Measurements from ENCODE around the gene HDLBP. TPM values are rescaled to one million over a fixed set of nuclear protein-coding genes. Genes with fewer than 3 reads are reported as not detected.
A peak's percentile ranks its signal among the peaks of the same experiment; 100 is the strongest.

Gene HDLBP
- total RNA-seq, 1 experiment from 2014 or later, result 350 TPM

GRCh38 chr2:241350878-241351639 lies 35.6 kb upstream of the HDLBP start:
- ChIA-PET POLR2A (interaction anchor here (1.0 kb wide), 1 partner anchor 36 kb away, joined by 7 read pairs; the partner anchor contains the start of genes HDLBP and SEPTIN2), CTCF (interaction anchor here (1.3 kb wide), 1 partner anchor 41 kb away, joined by 6 read pairs; no protein-coding TSS in a partner anchor)
- Histone ChIP-seq H3K9me3 (no peaks in the 10 kb centered on the region), H3K4me1 (peaks cover 36% of the 10 kb centered on the region), H3K4me3 (ENCODE audit: low read depth, low read length) (no peak overlapping the region), H3K27me3 (replicated peaks; ENCODE audit: control insufficient read depth, insufficient read depth, low read length) (no peaks in the 10 kb centered on the region), H3K36me3 (ENCODE audit: control insufficient read depth, insufficient read depth, low read length) (no peaks in the 10 kb centered on the region)
- TF ChIP-seq CTCF (IDR thresholded peaks at IDR 0.05; ENCODE audit: insufficient read depth in 1 of 2, low read depth in 1 of 2, low read length in 1 of 2, severe bottlenecking in 1 of 2, unreplicated experiment in 1 of 2), result no peak
- intact Hi-C loops (cut with micrococcal nuclease; ENCODE audit: unreplicated experiment), result loop anchor here (1.0 kb wide), 1 partner anchor 41 kb away; no protein-coding TSS in a partner anchor
- Mint-ChIP-seq H3K36me3 (ENCODE audit: insufficient read depth, unreplicated experiment) (peaks cover 52% of the 10 kb centered on the region), H3K4me3 (ENCODE audit: unreplicated experiment) (peak overlapping the region; percentile 63), H3K4me1 (ENCODE audit: low read depth, unreplicated experiment) (peaks cover 12% of the 10 kb centered on the region), H3K27ac (ENCODE audit: unreplicated experiment) (peak overlapping the region; percentile 79), H3K9me3 (ENCODE audit: unreplicated experiment) (no peaks in the 10 kb centered on the region), H3K27me3 (ENCODE audit: insufficient read depth, unreplicated experiment) (no peaks in the 10 kb centered on the region)
- DNase-seq, result peak; percentile 46
- BruUV-seq (replicated peaks), result no TSS peak

GRCh38 chr2:241350530-241350877 lies 35.0 kb upstream of the HDLBP start:
- Mint-ChIP-seq H3K27me3 (ENCODE audit: insufficient read depth, unreplicated experiment) (no peaks in the 10 kb centered on the region), H3K4me3 (ENCODE audit: unreplicated experiment) (peak overlapping the region; percentile 63), H3K36me3 (ENCODE audit: insufficient read depth, unreplicated experiment) (peaks cover 57% of the 10 kb centered on the region), H3K4me1 (ENCODE audit: low read depth, unreplicated experiment) (peaks cover 12% of the 10 kb centered on the region), H3K9me3 (ENCODE audit: unreplicated experiment) (no peaks in the 10 kb centered on the region), H3K27ac (ENCODE audit: unreplicated experiment) (peak overlapping the region; percentile 79)
- H3K9me3 ChIP-seq, result no peaks in the 10 kb centered on the region
- ChIA-PET CTCF (interaction anchor here (1.3 kb wide), 1 partner anchor 41 kb away, joined by 6 read pairs; no protein-coding TSS in a partner anchor), POLR2A (interaction anchor here (1.0 kb wide), 1 partner anchor 35 kb away, joined by 7 read pairs; the partner anchor contains the start of genes HDLBP and SEPTIN2)
- H3K36me3 ChIP-seq (ENCODE audit: control insufficient read depth, insufficient read depth, low read length), result no peaks in the 10 kb centered on the region
- no TSS peak for BruUV-seq (replicated peaks)
- H3K27me3 ChIP-seq (replicated peaks; ENCODE audit: control insufficient read depth, insufficient read depth, low read length), result no peaks in the 10 kb centered on the region
- peaks cover 36% of the 10 kb centered on the region for H3K4me1 ChIP-seq
- no peak overlapping the region for H3K4me3 ChIP-seq (ENCODE audit: low read depth, low read length)
- intact Hi-C loops (cut with micrococcal nuclease; ENCODE audit: unreplicated experiment), result no loop called here
- TF ChIP-seq CTCF (IDR thresholded peaks at IDR 0.05; ENCODE audit: insufficient read depth in 1 of 2, low read depth in 1 of 2, low read length in 1 of 2, severe bottlenecking in 1 of 2, unreplicated experiment in 1 of 2), result no peak
- no peak for DNase-seq

- ChIA-PET CTCF (no interaction called here), POLR2A (no interaction called here)
- H3K9me3 ChIP-seq, result no peaks in the 10 kb centered on the region
- peaks cover 60% of the 10 kb centered on the region for H3K36me3 Mint-ChIP-seq (ENCODE audit: insufficient read depth, unreplicated experiment)
- no peak overlapping the region for H3K4me3 ChIP-seq (ENCODE audit: low read depth, low read length)
- no peak for DNase-seq
- BruUV-seq (replicated peaks), result no TSS peak
- no peaks in the 10 kb centered on the region for H3K27me3 ChIP-seq (replicated peaks; ENCODE audit: control insufficient read depth, insufficient read depth, low read length)
- TF ChIP-seq CTCF (IDR thresholded peaks at IDR 0.05; ENCODE audit: insufficient read depth in 1 of 2, low read depth in 1 of 2, low read length in 1 of 2, severe bottlenecking in 1 of 2, unreplicated experiment in 1 of 2), result no peak
- H3K27ac Mint-ChIP-seq (ENCODE audit: unreplicated experiment), result no peak overlapping the region
- no peaks in the 10 kb centered on the region for H3K27me3 Mint-ChIP-seq (ENCODE audit: insufficient read depth, unreplicated experiment)
- intact Hi-C loops (cut with micrococcal nuclease; ENCODE audit: unreplicated experiment), result no loop called here
- no peaks in the 10 kb centered on the region for H3K9me3 Mint-ChIP-seq (ENCODE audit: unreplicated experiment)
- H3K4me3 Mint-ChIP-seq (ENCODE audit: unreplicated experiment), result no peak overlapping the region
- no peaks in the 10 kb centered on the region for H3K36me3 ChIP-seq (ENCODE audit: control insufficient read depth, insufficient read depth, low read length)
- peaks cover 33% of the 10 kb centered on the region for H3K4me1 ChIP-seq
- peaks cover 12% of the 10 kb centered on the region for H3K4me1 Mint-ChIP-seq (ENCODE audit: low read depth, unreplicated experiment)
These were observed 34.5 kb upstream of the HDLBP start for GRCh38 chr2:241349941-241350340.

Data from Caco-2 (cell line).